NOMO-1 (cell line): ENCODE results near the gene ADAMTS14.

Source experiments
- DNase-seq, 2 experiments: peaks; one replicate each; lab custom pipeline; 2025; ENCODE audit not compliant: unreplicated experiment in 2 of 2; lab: John Stamatoyannopoulos, UW

Gene ADAMTS14

GRCh38 chr10:70722820-70723424 is 50.6 kb downstream of the ADAMTS14 start:
- DNase-seq, result no peak

GRCh38 chr10:70723771-70724170 is 51.5 kb downstream of the ADAMTS14 start:
- DNase-seq, result no peak

- no peak for DNase-seq
Observed at GRCh38 chr10:70726909-70727495, 54.7 kb downstream of the ADAMTS14 start.

- no peak for DNase-seq
Observed at GRCh38 chr10:70728328-70728727, 56.0 kb downstream of the ADAMTS14 start.

- DNase-seq, result no peak
Observed at GRCh38 chr10:70729763-70730357, 57.6 kb downstream of the ADAMTS14 start.

- DNase-seq, result no peak
Observed at GRCh38 chr10:70730955-70731354, 58.6 kb downstream of the ADAMTS14 start.

GRCh38 chr10:70732569-70732968 is 60.3 kb downstream of the ADAMTS14 start:
- no peak for DNase-seq

- no peak for DNase-seq
Observed at GRCh38 chr10:70733051-70733450, 60.7 kb downstream of the ADAMTS14 start.

GRCh38 chr10:70735161-70735560 is 62.9 kb downstream of the ADAMTS14 start:
- no peak for DNase-seq

GRCh38 chr10:70736525-70736924 is 64.2 kb downstream of the ADAMTS14 start:
- no peak for DNase-seq

- DNase-seq, result no peak
Observed at GRCh38 chr10:70737250-70737649, 64.9 kb downstream of the ADAMTS14 start.

GRCh38 chr10:70738006-70738760 is 65.9 kb downstream of the ADAMTS14 start:
- DNase-seq, result no peak

- no peak for DNase-seq
Observed at GRCh38 chr10:70738761-70739121, 66.4 kb downstream of the ADAMTS14 start.

- no peak for DNase-seq
Observed at GRCh38 chr10:70740406-70741288, 68.3 kb downstream of the ADAMTS14 start.

GRCh38 chr10:70742537-70743429 is 70.5 kb downstream of the ADAMTS14 start:
- DNase-seq, result peak; percentile 5 to 29

- DNase-seq, result no peak
Observed at GRCh38 chr10:70743430-70743788, 71.1 kb downstream of the ADAMTS14 start.

- DNase-seq, result no peak
Observed at GRCh38 chr10:70743879-70744278, 71.6 kb downstream of the ADAMTS14 start.

GRCh38 chr10:70744617-70745143 is 72.4 kb downstream of the ADAMTS14 start:
- DNase-seq, result peak in 1 of 2 experiments; percentile 35

GRCh38 chr10:70745555-70745954 is 73.2 kb downstream of the ADAMTS14 start:
- DNase-seq, result no peak
